Measurements from ENCODE around the gene PPT2. TPM values are rescaled to one million over a fixed set of nuclear protein-coding genes. Genes with fewer than 3 reads are reported as not detected.

The PPT2 gene
- total RNA-seq, 1 experiment from 2014 or later = 46.3 TPM

- H3T11ph ChIP-seq (ENCODE audit: low read length) = no peak overlapping the region
- no peak overlapping the region for H3K4ac ChIP-seq (ENCODE audit: low read depth, low read length)
- Mint-ChIP-seq H3K4me3 (no peak overlapping the region), H3K9me3 (no peaks in the 10 kb centered on the region; a peak in 1 of 5 replicates), H3K27me3 (ENCODE audit: low read depth) (peaks cover 25% of the 10 kb centered on the region), H3K27ac (peak overlapping the region in 1 of 3 experiments; percentile 50; a peak in 2 of 7 replicates), H3K4me1 (peaks cover 20 to 24% of the 10 kb centered on the region in 2 experiments), H3K36me3 (ENCODE audit: insufficient read depth in 1 of 3, low read depth in 3 of 3) (peaks cover 2 to 18% (median 16%) of the 10 kb centered on the region in 3 experiments; a peak in 5 of 7 replicates)
- H4K20me1 ChIP-seq (ENCODE audit: control insufficient read depth, insufficient read depth, insufficient read length) = no peaks in the 10 kb centered on the region
- H3K4me2 ChIP-seq (ENCODE audit: insufficient read depth, insufficient read length, low read length) = no peak overlapping the region
- no peak overlapping the region for H2AK5ac ChIP-seq (ENCODE audit: insufficient read length, low read length)
- no peaks in the 10 kb centered on the region for H3K9me3 ChIP-seq (ENCODE audit: control insufficient read depth, low read depth, low read length)
- no peak overlapping the region for H2BK12ac ChIP-seq (ENCODE audit: insufficient read length, low read depth, low read length)
- no peaks in the 10 kb centered on the region; the same call in 1 of the 2 replicates for H3K27me3 ChIP-seq (ENCODE audit: insufficient read depth, low read length)
- H3K23me2 ChIP-seq (ENCODE audit: insufficient read length, low read depth, low read length, poor library complexity, severe bottlenecking) = no peaks in the 10 kb centered on the region
- H4K8ac ChIP-seq (replicated peaks; ENCODE audit: insufficient read length, low read depth, low read length) = no peak overlapping the region
- H4K91ac ChIP-seq (ENCODE audit: insufficient read length, low read depth, low read length) = no peak overlapping the region
- H3K23ac ChIP-seq (ENCODE audit: insufficient read length, low read depth, low read length) = no peak overlapping the region
- no peaks in the 10 kb centered on the region for H3K79me2 ChIP-seq (ENCODE audit: insufficient read depth, low read length)
- H2AFZ ChIP-seq (ENCODE audit: low read length) = no peak overlapping the region
- no peak for DNase-seq
- no peak overlapping the region for H3K18ac ChIP-seq (ENCODE audit: insufficient read length, low read depth, low read length)
- no peaks in the 10 kb centered on the region for H3K79me1 ChIP-seq (ENCODE audit: insufficient read depth, low read depth, low read length, poor library complexity, severe bottlenecking)
- no peak overlapping the region for H3K56ac ChIP-seq (ENCODE audit: insufficient read length, low read depth, low read length)
- no peak overlapping the region for H3K14ac ChIP-seq (ENCODE audit: insufficient read depth, low read length)
- H2BK5ac ChIP-seq (ENCODE audit: insufficient read length, low read length) = no peak overlapping the region
- no peak overlapping the region for H3K9ac ChIP-seq (ENCODE audit: extremely low read depth, insufficient read length, low read length)
- H2BK15ac ChIP-seq (ENCODE audit: low read depth, low read length) = no peak overlapping the region
- no peak for TF ChIP-seq CTCF (conservative IDR thresholded peaks at IDR 0.05)
- WGBS (ENCODE audit: extremely low coverage, insufficient read length, low lambda C conversion rate) = no CpG with 5 or more reads among the region's 7 CpGs
- H4K5ac ChIP-seq (ENCODE audit: insufficient read length, low read depth, low read length) = no peak overlapping the region
- no peak overlapping the region for H3K27ac ChIP-seq (ENCODE audit: insufficient read length, low read depth, low read length)
- no peaks in the 10 kb centered on the region; the same call in 1 of the 2 replicates for H3K4me1 ChIP-seq (ENCODE audit: insufficient read depth, low read length)
- no peak overlapping the region for H2BK20ac ChIP-seq (ENCODE audit: low read depth, low read length, poor library complexity, severe bottlenecking)
- H2BK120ac ChIP-seq (ENCODE audit: low read depth, low read length, poor library complexity, severe bottlenecking) = no peak overlapping the region
These were observed 42.4 kb upstream of the PPT2 start for GRCh38 chr6:32111424-32112066.
